HG03565 (cell line): ENCODE data around the gene C19orf12.

Experiments
- ATAC-seq: cut with Tn5 transposase; IDR thresholded peaks from one replicate; pipeline ENCODE4 v1.9.1; 2021; ENCODE audit warnings: mild to moderate bottlenecking, moderate library complexity; ENCODE audit not compliant: unreplicated experiment

Gene C19orf12

DNA sequence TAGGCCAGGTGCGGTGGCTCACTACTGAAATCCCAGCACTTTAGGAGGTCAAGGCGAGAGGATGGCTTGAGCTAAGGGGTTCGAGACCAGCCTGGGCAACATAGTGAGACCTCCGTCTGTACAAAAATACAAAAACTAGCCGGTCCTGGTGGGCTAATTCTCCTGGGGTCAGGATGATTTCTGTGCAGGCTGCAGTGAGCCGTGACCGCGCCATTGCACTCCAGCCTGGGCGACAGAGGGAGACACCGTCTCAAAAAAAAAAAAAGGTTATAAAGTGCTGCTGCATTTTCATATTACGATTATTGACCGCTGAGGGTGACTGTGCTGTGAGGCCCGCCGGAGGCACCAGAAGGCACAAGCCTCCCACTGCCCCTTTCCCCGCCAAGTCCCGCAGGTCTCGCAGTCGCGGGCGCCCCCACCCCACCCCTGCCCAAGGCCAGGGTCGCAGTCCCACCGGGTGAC lies 50.3 kb downstream of the C19orf12 start:
- no peak for ATAC-seq

DNA sequence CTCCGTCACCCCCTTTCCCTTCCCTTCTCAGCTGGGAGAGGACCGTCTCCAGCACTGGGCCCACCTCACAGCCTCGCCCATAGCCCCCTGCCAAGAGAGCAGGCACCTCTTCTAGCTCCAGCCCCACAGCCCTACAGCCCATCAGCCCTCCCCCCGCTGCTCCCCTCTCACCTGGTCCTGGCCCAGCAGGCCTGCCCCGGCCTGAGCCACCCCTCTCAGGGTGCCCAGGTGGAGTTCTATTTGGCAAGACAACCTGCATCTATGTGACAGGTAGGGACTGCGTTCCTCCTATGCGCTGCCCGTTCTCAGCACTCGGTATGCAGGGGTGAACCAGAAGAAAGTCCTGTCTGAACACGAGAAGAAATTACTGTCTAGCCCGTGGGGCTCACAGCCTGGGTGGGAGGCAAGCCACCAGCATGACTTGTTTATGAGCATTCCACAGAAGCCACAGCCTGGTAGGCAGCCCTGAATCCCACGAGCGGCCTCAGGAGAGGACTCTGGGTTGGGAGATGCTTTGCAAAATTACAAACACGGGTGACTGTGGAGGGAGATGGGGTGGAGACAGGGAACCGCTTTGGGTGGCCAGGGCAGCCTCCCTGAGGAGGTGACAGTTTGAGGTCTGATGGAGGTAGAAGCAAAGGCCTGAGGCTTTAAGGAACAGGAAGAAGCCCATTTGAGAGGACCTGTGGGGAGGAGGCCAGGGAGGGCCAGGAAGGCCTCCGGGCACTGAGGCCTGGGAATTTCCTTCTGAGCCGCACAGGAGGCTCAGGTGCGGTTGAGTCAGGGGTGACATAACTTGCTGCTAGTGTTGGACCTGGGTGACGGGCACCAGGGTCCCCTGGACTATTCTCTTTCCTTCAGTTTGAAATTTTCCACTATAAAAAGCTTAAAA lies 51.0 kb downstream of the C19orf12 start:
- ATAC-seq: no peak

DNA sequence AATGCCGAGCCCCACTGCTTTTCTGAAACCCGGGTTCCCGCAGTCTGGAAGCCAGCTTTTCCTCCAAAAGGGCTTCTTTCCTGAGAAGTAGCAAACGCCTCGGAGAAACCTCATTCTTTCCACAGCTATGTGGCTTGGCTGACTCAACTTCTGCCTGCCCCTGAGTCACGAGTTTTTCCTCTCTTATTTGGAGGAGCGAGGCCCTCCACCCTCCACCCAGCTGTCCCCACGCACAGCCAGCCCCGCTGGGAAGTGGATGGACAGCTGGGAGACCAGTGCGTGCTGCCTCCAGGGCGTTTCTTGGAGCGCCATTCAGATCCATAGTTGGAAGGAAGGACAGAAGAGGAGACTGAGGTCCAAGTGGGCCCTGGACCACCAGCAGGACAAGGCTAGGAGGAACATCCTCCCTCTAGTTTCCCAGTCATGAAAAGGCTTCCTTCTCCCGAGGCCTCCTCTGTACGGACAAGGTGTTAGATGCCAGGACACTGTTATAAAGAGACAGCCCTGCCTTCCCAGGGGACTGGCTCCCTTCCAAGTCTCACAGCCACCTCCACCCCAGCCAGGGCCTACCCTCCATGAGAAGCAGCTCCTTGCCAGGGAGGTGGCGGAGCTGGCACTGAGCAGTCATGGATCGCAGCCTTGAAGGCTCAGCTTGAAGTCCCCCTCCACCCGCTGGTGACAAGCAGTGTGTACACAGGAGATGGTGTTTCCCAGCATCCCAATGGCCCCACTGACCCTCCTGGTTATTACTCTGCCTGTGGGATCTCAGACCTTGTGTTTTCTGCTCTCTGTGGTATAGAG lies 52.3 kb downstream of the C19orf12 start:
- ATAC-seq: no peak

DNA sequence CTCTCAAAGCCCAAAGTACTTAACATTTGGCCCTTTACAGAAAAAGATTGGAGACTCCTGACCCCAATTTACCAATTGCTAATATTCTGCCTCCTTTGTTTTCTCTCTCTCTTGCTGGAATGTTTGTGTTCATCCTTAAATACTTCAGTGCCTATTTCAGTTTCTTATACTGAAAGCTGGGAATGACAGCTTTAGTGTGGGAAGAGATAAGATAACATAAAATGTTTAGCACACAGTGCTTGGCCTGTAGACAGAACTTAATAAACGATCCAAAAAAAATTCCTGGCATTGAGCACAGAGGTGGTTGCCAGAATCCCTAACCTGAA lies 52.8 kb downstream of the C19orf12 start:
- ATAC-seq: no peak

DNA sequence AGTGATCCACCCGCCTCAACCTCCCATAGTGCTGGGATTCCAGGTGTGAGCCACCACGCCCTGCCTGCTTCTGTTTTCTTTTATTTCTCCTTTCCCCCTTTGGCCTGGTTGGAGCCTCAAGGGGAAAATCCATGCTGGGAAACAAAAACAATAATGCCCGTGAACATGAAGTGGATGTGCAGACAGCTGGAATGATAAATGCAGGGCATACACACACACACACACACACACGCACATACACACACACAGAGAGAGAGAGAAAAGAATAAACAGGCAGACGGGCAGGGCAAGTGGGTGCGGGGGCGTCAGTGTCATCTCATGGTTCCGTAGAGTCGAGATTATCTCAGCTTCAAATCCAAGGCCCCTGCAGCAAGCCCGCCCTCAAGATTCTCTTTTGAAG lies 54.2 kb downstream of the C19orf12 start:
- no peak for ATAC-seq

DNA sequence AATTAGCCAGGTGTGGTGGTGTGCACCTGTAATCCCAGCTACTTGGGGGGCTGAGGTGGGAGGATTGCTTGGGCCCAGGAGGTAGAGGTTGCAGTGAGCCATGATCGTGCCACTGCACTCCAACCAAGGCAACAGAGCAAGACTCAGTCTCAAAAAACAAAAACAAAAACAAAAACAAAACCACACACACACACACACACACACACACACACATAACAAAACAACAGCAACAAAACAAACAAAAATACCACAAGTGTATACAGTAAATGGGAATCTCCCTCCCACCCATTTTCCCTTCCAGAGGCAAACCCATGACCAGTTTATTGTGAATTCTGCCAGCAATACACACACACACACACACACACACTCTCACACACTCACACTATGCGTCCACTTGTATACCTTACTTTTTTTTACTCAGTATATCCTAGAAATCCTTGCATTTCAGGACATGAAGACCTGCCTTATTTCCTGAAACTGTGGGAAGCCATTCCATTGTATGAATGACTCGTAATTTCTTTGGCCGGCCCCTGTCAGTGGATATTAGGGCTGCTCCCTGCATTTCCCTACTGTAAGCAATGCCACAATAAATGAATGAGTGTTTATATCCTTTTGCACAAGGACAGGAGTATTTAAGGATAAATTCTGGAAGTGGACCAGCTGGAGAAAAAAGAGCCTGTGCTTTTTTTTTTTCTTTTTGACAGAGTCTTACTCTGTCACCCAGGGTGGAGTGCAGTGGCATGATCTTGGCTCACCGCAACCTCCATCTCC lies 56.7 kb downstream of the C19orf12 start:
- no peak for ATAC-seq

DNA sequence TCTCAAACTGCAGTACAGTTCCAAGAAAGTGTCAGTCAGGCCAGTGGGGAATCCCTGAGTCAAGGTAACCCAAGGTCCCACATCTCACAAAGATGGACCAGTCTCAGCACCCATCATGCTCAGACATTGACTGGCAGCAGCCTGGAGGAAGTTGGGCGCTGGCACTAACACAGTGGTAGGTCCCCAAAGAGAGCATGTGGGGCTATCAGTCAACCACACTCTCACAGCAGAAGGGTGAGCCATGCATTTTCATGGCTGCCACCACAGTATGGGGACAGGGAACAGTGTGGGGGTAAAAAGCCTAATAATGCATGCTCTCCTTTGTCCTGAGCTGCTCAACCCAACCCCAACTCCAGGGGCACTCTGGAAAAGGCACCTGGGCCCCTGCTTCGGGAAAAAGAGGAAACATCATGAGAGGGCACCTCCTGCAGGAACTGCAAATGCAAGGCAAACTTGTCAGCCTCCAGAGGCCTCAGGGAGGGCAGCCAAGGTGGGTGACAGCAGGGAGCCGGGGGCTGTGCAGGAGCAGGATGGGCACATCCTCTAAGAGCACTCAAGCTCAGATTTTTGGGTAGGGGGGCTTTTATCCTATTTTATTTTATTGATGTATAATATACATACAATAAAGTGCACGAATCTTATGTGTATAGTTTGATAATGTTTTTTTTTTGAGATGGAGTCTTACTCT lies 59.3 kb downstream of the C19orf12 start:
- no peak for ATAC-seq

DNA sequence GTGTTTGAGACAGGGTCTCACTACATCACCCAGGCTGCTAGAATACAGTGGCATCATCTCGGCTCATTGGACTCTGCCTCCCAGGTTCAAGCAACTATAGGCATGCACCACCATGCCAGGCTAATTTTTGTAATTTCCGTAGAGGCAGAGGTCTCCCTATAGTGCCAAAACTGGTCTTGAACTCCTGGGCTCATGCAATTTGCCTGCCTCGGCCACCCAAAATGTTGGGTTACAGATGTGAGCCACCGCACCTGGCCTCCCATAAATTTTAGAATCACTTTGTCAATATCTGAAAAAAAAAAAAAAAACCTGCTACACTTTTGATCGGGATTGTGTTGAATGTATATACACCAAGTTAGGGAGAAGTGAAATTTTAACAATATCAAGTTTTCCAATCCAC lies 61.7 kb downstream of the C19orf12 start:
- ATAC-seq: no peak

DNA sequence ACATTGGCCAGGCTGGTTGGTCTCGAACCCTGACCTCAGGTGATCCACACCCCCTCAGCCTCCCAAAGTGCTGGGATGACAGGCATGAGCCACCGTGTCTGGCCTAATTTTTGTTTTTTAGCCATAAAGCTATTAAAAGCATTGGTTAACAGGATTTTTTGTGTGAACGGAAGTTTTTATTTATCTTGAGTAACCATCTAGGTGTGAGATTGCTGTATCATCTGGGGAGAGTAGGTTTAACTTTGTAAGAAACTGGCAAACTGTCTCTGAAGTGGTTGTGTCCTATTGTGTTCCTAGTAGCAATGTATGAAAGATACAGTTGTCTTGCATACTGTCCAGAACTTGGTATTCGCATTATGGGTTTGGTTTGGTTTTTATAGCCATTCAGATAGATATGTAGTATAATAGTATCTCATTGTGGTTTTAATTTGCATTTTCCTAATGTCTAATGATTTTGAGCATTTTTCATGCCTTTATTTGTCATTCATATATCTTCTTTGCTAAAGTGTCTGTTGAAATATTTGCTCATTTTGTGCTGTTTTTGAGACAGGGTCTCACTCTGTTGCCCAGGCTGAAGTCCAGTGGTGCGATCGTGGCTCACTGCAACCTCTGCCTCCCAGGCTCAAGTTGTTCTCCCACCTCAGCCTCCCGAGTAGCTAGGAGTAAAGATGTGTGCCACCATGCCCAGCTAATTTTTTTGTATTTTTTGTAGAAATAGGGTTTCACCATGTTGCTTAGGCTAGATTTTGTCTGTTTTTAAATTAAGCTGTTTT lies 63.3 kb downstream of the C19orf12 start:
- no peak for ATAC-seq

DNA sequence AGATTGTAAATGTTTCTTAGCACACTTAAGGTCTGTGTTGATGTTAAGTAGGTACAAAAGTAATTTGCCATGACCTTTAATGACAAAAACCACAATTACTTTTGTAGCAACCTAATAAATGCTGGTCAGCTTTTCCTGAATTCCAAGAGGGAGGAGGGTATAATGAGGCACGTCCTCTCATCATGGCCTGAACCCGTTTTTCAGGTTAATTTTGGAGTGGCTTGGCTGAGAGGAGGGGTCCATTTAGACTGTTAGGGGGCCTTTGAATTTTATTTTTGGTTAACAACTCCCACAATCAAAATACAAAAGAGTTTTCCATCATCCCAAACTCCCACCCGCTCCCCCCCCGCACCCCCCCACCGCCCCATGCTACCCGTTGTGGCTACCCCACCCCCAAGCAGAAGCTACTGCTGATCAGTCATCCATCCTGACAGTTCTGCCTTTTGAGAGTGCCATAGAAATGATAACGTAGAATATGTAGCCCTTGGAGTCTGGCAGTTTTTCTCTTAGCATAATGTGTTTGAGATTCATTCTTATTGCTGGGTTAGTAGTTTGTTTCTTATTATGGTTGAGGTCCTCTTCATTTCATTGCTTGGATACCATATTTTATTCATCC lies 64.2 kb downstream of the C19orf12 start:
- no peak for ATAC-seq
